Small intestine (tissue), 7 donors: Measurements from ENCODE around the gene ADIPOR2. TPM values are rescaled to one million over a fixed set of nuclear protein-coding genes. Genes with fewer than 3 reads are reported as not detected.
A peak's percentile ranks its signal among the peaks of the same experiment; 100 is the strongest.
"Not testable (repeated sequence)": the region's sequence is repeated elsewhere in the genome, so short reads cannot be mapped to it uniquely, and the experiment has no call there.

Experiments
- DNase-seq, 2 donors: peaks; one replicate each; pipeline versions ENCODE4 v3.0.0 to v3.0.0-alpha.2; 2013
- FAIRE-seq: peaks from 2 replicates; lab custom pipeline; 2012; peaks lifted over from hg19 to GRCh38; lab: Jason Lieb, UNC
- H3K27ac ChIP-seq, 3 donors: one replicate each; pipeline ENCODE4 v1.5.1; 2013; ENCODE audit warnings: low read length in 2 of 3, mild to moderate bottlenecking in 2 of 3, control low read depth in 1 of 3, inconsistent platforms in 1 of 3, low read depth in 1 of 3, moderate library complexity in 1 of 3
- H3K27me3 ChIP-seq, 3 donors: one replicate each; pipeline ENCODE4 v1.6.1; 2013; ENCODE audit warnings: low read length in 3 of 3, inconsistent platforms in 1 of 3; ENCODE audit not compliant: control insufficient read depth in 3 of 3, insufficient read depth in 3 of 3
- H3K36me3 ChIP-seq, 3 donors: one replicate each; pipeline ENCODE4 v1.6.1; 2013; ENCODE audit warnings: low read length in 3 of 3, inconsistent platforms in 1 of 3, low read depth in 1 of 3, mild to moderate bottlenecking in 1 of 3, moderate library complexity in 1 of 3; ENCODE audit not compliant: control insufficient read depth in 3 of 3, insufficient read depth in 2 of 3
- H3K4me1 ChIP-seq, 3 donors: one replicate each; pipeline ENCODE4 v1.6.1; 2013; ENCODE audit warnings: low read length in 2 of 3, inconsistent platforms in 1 of 3, low read depth in 1 of 3, mild to moderate bottlenecking in 1 of 3, moderate library complexity in 1 of 3; ENCODE audit not compliant: control insufficient read depth in 3 of 3, insufficient read depth in 2 of 3
- H3K4me3 ChIP-seq, 3 donors: one replicate each; pipeline ENCODE4 v1.5.1; 2013; ENCODE audit warnings: low read length in 3 of 3, control low read depth in 1 of 3, inconsistent platforms in 1 of 3, low read depth in 1 of 3, mild to moderate bottlenecking in 1 of 3, moderate library complexity in 1 of 3
- H3K9me3 ChIP-seq, 2 donors: one replicate each; pipeline ENCODE4 v1.6.1; 2013; ENCODE audit warnings: low read depth in 1 of 2, low read length in 1 of 2; ENCODE audit not compliant: control insufficient read depth in 2 of 2, insufficient read depth in 1 of 2
- WGBS, 3 donors: extraction: QIAGEN DNeasy Blood & Tissue Kit; methylation state at CpG; one replicate each; pipeline ENCODE4 v1.1.7; 2013; 5-methylcytosine and 5-hydroxymethylcytosine counted together
- polyA plus RNA-seq, 4 donors: library from polyadenylated mRNA; stranded (reverse) in 3 of 4; unstranded in 1 of 4; fragments of 200-250 nt in 3 of 4; fragments of 120-200 nt in 1 of 4; gene quantifications; one replicate each; pipeline versions ENCODE4 v1.2.1 to v1.2.3, GENCODE V29; 2013
- donor health status: healthy with polysubstance abuse.
- donor health status: control.
- donor health status: control.
- donor health status: Bipolar disorder and iron deficiency.
- donor health status: healthy.

Gene ADIPOR2
- polyA plus RNA-seq, 4 donors = 35.6 to 57.3 (median 48.9) TPM

DNA sequence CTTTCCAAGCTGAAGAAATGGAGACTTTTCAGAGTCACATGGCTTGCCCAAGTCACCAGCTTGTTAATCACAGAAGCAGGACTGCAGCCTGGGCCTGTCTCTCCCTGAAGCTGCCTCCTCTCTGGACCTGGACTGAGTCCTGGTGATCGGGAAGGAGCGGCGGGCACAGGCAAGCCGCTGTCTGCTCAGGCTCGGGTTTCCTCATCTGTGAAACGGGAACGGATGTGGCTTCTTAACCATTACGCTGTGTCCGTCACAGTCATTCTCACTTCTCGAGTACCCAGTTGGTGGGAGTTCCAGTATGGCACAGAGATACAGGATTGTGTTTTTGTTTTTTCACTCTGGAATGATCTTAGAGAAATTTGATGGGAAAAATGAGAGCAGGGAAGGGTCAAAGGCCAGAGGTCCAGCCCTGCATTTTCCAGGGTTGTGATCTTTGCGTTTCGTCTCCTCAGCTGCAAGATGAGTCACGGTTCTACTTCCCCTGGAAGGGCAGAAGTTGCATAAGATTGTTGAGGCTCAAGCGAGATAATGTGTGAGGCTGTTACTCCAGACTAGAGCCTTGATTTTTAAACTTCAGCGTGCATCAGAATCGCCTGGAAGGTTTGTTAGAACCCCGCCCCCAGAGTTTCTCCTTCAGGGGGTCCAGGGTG is 121.9 kb downstream of the ADIPOR2 start:
- peak; percentile 44 to 50 for DNase-seq
- Histone ChIP-seq H3K27me3 (no peaks in the 10 kb centered on the region), H3K4me1 (peaks cover 0 to 9% (median 0%) of the 10 kb centered on the region in 3 donors), H3K27ac (peak overlapping the region in 1 of 3 donors; percentile 47), H3K4me3 (no peak overlapping the region), H3K36me3 (no peaks in the 10 kb centered on the region), H3K9me3 (no peaks in the 10 kb centered on the region)
- no peak for FAIRE-seq
- 66 to 70% (median 68%) methylated on average over 17 of the region's 17 CpGs for WGBS, 3 donors

DNA sequence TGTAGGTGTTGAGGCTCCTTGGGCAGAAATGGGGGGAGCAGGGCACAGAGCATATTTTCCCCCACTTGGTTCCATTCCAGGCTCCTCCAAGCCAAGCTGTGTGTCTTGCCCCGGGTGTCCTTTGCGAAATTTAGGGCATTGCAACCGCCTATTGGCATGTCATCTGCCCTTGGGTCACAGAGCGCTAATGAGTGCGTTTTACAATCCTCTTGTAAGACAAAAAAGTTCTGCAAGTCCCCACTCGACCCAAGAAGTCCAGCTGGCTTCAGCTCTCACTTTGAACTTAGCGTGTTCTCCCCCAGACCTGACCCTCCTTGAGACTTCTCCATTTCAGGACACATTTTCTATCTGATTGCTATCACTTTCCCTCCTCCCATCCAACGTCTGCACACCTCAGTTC is 123.4 kb downstream of the ADIPOR2 start:
- H3K4me1 ChIP-seq = peaks cover 0 to 9% (median 0%) of the 10 kb centered on the region in 3 donors
- DNase-seq = no peak
- H3K9me3 ChIP-seq = no peaks in the 10 kb centered on the region
- H3K27me3 ChIP-seq = peaks cover 0 to 4% (median 0%) of the 10 kb centered on the region in 3 donors
- H3K27ac ChIP-seq = no peak overlapping the region
- FAIRE-seq = no peak
- no peaks in the 10 kb centered on the region for H3K36me3 ChIP-seq
- WGBS, 3 donors = 62 to 75% (median 68%) methylated on average over 8 of the region's 8 CpGs
- no peak overlapping the region for H3K4me3 ChIP-seq

DNA sequence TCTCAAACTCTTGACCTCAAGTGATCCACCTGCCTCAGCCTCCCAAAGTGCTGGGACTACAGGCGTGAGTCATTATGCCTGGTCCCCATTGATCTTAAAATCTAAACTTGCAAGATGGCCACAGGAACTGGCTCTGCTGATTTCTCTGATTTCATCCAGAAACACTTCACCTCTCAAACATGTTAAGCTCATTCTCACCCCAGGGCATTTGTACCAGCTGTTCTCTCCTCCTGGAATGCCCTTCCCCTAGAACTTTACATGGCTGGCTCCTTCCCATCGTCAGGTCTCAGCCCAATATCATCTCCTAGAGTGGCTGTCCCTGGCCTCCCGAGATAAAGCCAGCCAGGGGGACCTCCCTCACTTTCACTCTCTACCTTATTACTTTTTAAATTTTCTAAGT is 124.2 kb downstream of the ADIPOR2 start:
- FAIRE-seq (no peak), DNase-seq (no peak)
- 69 to 76% (median 71%) methylated on average over 3 of the region's 3 CpGs for WGBS, 3 donors

DNA sequence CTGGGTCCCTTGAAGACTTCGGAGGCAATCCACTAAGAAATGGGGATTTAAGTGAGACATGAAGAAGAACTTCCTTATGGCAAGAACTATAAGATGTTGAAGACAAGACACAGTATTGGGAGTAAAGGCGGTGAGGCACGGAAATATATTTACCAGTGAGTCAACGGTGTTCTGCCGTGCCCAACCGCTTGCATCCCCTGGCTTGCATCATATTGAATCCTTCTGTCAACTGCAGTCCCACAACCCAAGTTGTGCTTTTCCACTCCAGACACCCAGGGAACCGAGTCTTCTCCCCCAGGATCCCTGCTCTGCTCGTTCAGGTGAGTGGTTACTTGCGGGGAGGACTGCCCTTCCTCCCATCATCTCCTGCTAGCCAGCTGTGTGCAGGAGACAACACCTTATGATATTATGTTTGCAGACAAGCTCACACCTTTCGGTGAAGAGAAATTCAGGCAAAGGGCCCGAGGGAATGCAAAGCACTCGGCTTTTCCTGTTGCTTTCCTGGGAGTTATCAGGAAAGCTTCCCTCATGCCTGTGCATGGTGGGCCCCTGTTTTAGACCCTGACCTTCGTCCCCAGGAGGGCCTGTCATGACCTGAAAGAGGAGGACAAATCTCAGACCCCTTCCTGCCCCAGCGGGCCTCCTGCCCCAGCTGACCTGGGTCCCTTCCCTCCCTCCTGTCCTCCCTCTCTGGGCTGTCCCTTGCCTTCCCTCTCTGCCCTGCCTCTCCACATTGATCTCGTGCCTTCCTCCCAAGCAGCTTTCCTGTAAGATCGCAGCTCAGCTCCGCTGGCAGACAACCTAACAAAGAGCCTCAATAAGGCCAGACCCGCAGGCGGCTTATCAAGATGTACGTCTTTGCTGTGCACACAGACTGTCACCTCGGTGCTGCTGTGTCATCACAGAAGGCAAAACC is 125.2 kb downstream of the ADIPOR2 start:
- FAIRE-seq = no peak
- peak in 1 of 2 donors; percentile 28 for DNase-seq
- 50 to 59% (median 57%) methylated on average over 21 of the region's 21 CpGs for WGBS, 3 donors
- Histone ChIP-seq H3K4me3 (no peak overlapping the region), H3K27ac (no peak overlapping the region), H3K36me3 (no peaks in the 10 kb centered on the region), H3K27me3 (peaks cover 3 to 21% (median 10%) of the 10 kb centered on the region in 3 donors), H3K4me1 (peaks cover 0 to 9% (median 0%) of the 10 kb centered on the region in 3 donors), H3K9me3 (no peaks in the 10 kb centered on the region)

More for the DNA sequence above, 124.2 kb downstream of the ADIPOR2 start:
- H3K4me3 ChIP-seq = no peak overlapping the region
- no peaks in the 10 kb centered on the region for H3K9me3 ChIP-seq
- no peak overlapping the region for H3K27ac ChIP-seq
- peaks cover 0 to 9% (median 0%) of the 10 kb centered on the region in 3 donors for H3K4me1 ChIP-seq
- H3K36me3 ChIP-seq = no peaks in the 10 kb centered on the region
- H3K27me3 ChIP-seq = peaks cover 2 to 12% (median 2%) of the 10 kb centered on the region in 3 donors

DNA sequence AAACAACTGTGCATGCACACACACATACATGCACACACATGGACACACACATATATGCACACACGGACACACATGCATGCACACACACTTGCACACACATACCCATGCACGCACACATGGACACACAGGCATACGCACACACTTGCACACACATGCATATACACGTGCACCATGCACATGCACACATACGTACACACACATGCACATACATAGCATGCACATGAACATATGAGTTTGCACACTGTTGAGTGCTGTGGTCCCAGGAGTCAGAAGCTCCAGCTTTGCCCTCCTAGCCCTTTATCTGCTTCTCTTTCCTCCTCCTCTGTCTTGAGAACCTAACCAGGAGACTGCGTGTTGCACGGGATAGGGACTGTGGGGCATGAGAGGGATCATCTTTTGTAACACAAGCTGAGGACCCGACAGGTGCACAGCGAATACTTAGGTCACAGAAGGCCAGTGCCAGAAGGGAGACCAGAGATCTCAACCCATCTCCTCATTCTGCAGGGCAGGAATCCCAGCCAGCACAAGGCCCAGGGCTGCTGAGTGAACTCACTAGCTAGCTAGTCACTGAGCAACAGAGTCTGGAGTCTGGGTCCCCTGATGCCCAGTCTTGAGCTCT is 126.0 kb downstream of the ADIPOR2 start:
- Histone ChIP-seq H3K27ac (no peak overlapping the region), H3K4me1 (peaks cover 0 to 9% (median 0%) of the 10 kb centered on the region in 3 donors), H3K27me3 (peaks cover 3 to 29% (median 10%) of the 10 kb centered on the region in 3 donors), H3K9me3 (no peaks in the 10 kb centered on the region), H3K36me3 (no peaks in the 10 kb centered on the region), H3K4me3 (no peak overlapping the region)
- 94 to 96% (median 95%) methylated on average over 9 of the region's 9 CpGs for WGBS, 3 donors
- DNase-seq (no peak), FAIRE-seq (no peak)

DNA sequence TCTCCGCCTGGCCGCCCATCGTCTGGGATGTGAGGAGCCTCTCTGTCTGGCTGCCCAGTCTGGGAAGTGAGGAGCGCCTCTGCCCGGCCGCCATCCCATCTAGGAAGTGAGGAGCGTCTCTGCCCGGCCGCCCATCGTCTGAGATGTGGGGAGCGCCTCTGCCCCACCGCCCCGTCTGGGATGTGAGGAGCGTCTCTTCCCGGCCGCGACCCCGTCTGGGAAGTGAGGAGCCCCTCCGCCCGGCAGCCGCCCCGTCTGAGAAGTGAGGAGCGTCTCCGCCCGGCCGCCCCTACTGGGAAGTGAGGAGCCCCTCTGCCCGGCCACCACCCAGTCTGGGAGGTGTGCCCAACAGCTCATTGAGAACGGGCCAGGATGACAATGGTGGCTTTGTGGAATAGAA is 127.1 kb downstream of the ADIPOR2 start:
- 86 to 95% (median 90%) methylated on average over 19 to 28 of the region's 28 CpGs for WGBS, 3 donors

DNA sequence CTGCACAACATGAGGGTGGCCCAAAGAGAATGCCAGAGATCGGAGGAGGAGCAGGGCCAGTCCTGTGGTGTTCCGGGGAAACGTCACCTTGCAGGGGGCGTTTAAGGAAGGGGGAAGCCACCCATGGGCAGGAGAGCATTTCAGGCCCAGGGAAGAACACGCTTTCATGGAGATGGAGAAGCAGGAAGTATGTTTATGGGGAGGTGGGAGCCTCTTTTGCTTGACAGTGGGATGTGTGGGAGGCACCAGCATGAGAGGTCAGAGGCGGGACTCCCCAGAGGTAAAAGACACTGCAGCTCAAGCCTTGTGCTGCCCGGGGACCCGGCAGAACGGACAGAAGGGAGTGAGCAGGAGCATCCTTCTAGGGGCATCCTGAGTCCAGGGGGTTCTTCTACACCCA is 128.2 kb downstream of the ADIPOR2 start:
- FAIRE-seq (no peak), DNase-seq (no peak)
- Histone ChIP-seq H3K9me3 (no peaks in the 10 kb centered on the region), H3K27me3 (peaks cover 3 to 40% (median 15%) of the 10 kb centered on the region in 3 donors), H3K4me1 (no peaks in the 10 kb centered on the region), H3K27ac (no peak overlapping the region), H3K4me3 (no peak overlapping the region), H3K36me3 (no peaks in the 10 kb centered on the region)
- 67 to 68% (median 68%) methylated on average over 8 to 9 of the region's 9 CpGs for WGBS, 3 donors

More for the DNA sequence above, 127.1 kb downstream of the ADIPOR2 start:
- not testable (repeated sequence) for H3K36me3 ChIP-seq, H3K4me3 ChIP-seq, H3K4me1 ChIP-seq, FAIRE-seq, DNase-seq, H3K27ac ChIP-seq, H3K9me3 ChIP-seq
- H3K27me3 ChIP-seq = peaks cover 3 to 38% (median 13%) of the 10 kb centered on the region in 3 donors

DNA sequence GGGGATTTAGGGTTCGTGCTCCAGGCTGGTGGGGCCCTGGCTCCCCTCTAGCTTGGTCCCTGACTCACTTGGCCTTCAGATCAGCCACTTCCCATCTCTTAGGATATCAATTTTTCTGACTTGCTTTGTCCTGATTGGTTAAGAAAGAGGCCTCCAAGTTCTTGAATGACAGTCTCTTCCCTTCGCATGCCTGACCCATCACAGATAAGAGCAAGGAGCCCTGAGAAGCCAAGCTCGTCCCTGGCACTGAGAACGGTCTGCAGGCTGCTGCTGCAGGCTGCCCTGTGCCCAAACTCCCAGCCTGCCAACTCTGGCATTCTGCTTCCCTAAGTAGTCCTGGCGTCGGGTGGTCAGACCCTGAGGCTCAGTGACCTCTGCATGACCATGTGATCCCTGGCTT is 128.7 kb downstream of the ADIPOR2 start:
- Histone ChIP-seq H3K9me3 (no peaks in the 10 kb centered on the region), H3K27ac (no peak overlapping the region), H3K4me1 (no peaks in the 10 kb centered on the region), H3K36me3 (no peaks in the 10 kb centered on the region), H3K4me3 (no peak overlapping the region), H3K27me3 (peaks cover 3 to 40% (median 15%) of the 10 kb centered on the region in 3 donors)
- DNase-seq = no peak
- no peak for FAIRE-seq
- WGBS, 3 donors = 51 to 53% (median 53%) methylated on average over 6 of the region's 6 CpGs
